Neural progenitor cell (in vitro differentiated cells): ENCODE data around the gene DCAF7.

ENCODE experiments used
- CTCF ChIP-seq: fragments of 200-600 bp; sonication (generic); IDR thresholded peaks from 2 replicates; pipeline ENCODE4 v1.5.1; 2017; ENCODE audit warnings: antibody characterized with exemption, mild to moderate bottlenecking
- EZH2 ChIP-seq: fragments of 200-600 bp; sonication (generic); IDR thresholded peaks from 2 replicates; pipeline ENCODE4 v1.6.1; 2017; ENCODE audit warnings: antibody characterized with exemption, mild to moderate bottlenecking, moderate library complexity

- TF ChIP-seq CTCF (no peak), EZH2 (no peak)
These were observed 22.1 kb upstream of the DCAF7 start for GRCh38 chr17:63528183-63528582.
